K562 (cell line): Measurements from ENCODE around the gene SBDS. TPM values are rescaled to one million over a fixed set of nuclear protein-coding genes. Genes with fewer than 3 reads are reported as not detected.

Experiments
- CBX2 ChIP-seq: fragments of 200-600 bp; sonication (generic); IDR thresholded peaks from one replicate; pipeline ENCODE4 v1.6.1; 2012; ENCODE audit warnings: mild to moderate bottlenecking, low read length, inconsistent platforms; ENCODE audit not compliant: insufficient read depth, poor library complexity, severe bottlenecking
- CEBPG ChIP-seq, 3 experiments: fragments of 200-800 bp in 1 of 3; sonication (Bioruptor generic) in 1 of 3; sonication (generic) in 1 of 3; formaldehyde crosslinking in 1 of 3; IDR thresholded peaks in 2 of 3; conservative IDR thresholded peaks in 1 of 3; 2 replicates each; pipeline versions ENCODE4 v1.6.1 to v1.8.0; 2016 to 2022; ENCODE audit warnings: missing compliant biosample characterization in 2 of 3, missing genetic modification characterization in 2 of 3, mild to moderate bottlenecking in 1 of 3, missing genetic modification reagents in 1 of 3
- CSDE1 ChIP-seq, 2 experiments: fragments of 450-650 bp; IDR thresholded peaks; 2 replicates each; pipeline ENCODE4 v1.6.1; 2016; ENCODE audit warnings: mild to moderate bottlenecking in 1 of 2
- EHMT2 ChIP-seq: fragments of 450-650 bp; IDR thresholded peaks from 2 replicates; pipeline ENCODE4 v1.6.1; 2018; ENCODE audit warnings: antibody characterized with exemption
- ELF2 ChIP-seq: fragments of 250-450 bp; sonication (Bioruptor Pico); IDR thresholded peaks from 2 replicates; pipeline ENCODE4 v1.5.0; 2021; ENCODE audit warnings: mild to moderate bottlenecking
- GABPA ChIP-seq: fragments of 200-800 bp; sonication (Bioruptor generic); conservative IDR thresholded peaks from 2 replicates; pipeline ENCODE4 v1.6.1; 2016; ENCODE audit warnings: low read depth, missing genetic modification characterization, missing compliant biosample characterization
- MCM2 ChIP-seq: fragments of 450-650 bp; IDR thresholded peaks from 2 replicates; pipeline ENCODE4 v1.6.1; 2017; ENCODE audit warnings: low read depth, mild to moderate bottlenecking
- MYNN ChIP-seq, 2 experiments: sonication (generic); formaldehyde crosslinking in 1 of 2; IDR thresholded peaks; 2 replicates each; pipeline versions ENCODE4 v1.5.0 to v1.6.1; 2016 to 2020; ENCODE audit warnings: antibody characterized with exemption in 1 of 2, missing genetic modification reagents in 1 of 2
- NKRF ChIP-seq: fragments of 450-650 bp; IDR thresholded peaks from 2 replicates; pipeline ENCODE4 v1.6.1; 2016; ENCODE audit warnings: borderline replicate concordance
- RAD21 ChIP-seq, 2 experiments: fragments of 250-450 bp in 1 of 2; fragments of 450-650 bp in 1 of 2; sonication (Bioruptor Pico) in 1 of 2; formaldehyde crosslinking in 1 of 2; IDR thresholded peaks in 1 of 2; conservative IDR thresholded peaks in 1 of 2; 2 replicates each; pipeline versions ENCODE4 v1.4.0 to v1.8.0; 2020 to 2022; ENCODE audit warnings: mild to moderate bottlenecking in 2 of 2, moderate library complexity in 1 of 2
- RBBP5 ChIP-seq: fragments of 200-600 bp; sonication (generic); IDR thresholded peaks from 2 replicates; pipeline ENCODE4 v1.6.1; 2012; ENCODE audit warnings: borderline replicate concordance, mild to moderate bottlenecking, low read length, control low read depth, inconsistent platforms; ENCODE audit not compliant: insufficient read depth, poor library complexity, severe bottlenecking
- RBM14 ChIP-seq: fragments of 200-400 bp; formaldehyde crosslinking; IDR thresholded peaks from 2 replicates; pipeline ENCODE4 v1.6.1; 2018; ENCODE audit warnings: low read depth, mild to moderate bottlenecking, low read length, moderate library complexity, borderline replicate concordance; ENCODE audit not compliant: insufficient read depth
- RBM15 ChIP-seq: fragments of 200-400 bp; formaldehyde crosslinking; IDR thresholded peaks from 2 replicates; pipeline ENCODE4 v1.6.1; 2018; ENCODE audit warnings: mild to moderate bottlenecking, low read length, moderate library complexity; ENCODE audit not compliant: insufficient read depth
- RFX5 ChIP-seq: IDR thresholded peaks from 2 replicates; pipeline ENCODE4 v1.6.1; 2011; ENCODE audit warnings: low read depth, mild to moderate bottlenecking, improper control_type of control experiment, low read length
- SMARCE1 ChIP-seq: fragments of 450-650 bp; IDR thresholded peaks from 2 replicates; pipeline ENCODE4 v1.7.1; 2016; ENCODE audit warnings: mild to moderate bottlenecking
- SREBF1 ChIP-seq: fragments of 150-350 bp; IDR thresholded peaks from 2 replicates; pipeline ENCODE4 v1.6.1; 2014; ENCODE audit warnings: antibody characterized with exemption, low read depth, low read length, borderline replicate concordance
- ZFP91 ChIP-seq: sonication (generic); formaldehyde crosslinking; IDR thresholded peaks from 2 replicates; pipeline ENCODE4 v1.8.0; 2022; ENCODE audit warnings: mild to moderate bottlenecking, missing genetic modification reagents
- ZNF431 ChIP-seq: sonication (generic); formaldehyde crosslinking; IDR thresholded peaks from 2 replicates; pipeline ENCODE4 v1.8.0; 2022; ENCODE audit warnings: mild to moderate bottlenecking, missing genetic modification reagents
- polyA plus RNA-seq, 8 experiments: library from polyadenylated mRNA; depleted of rRNA in 4 of 8; stranded (reverse) in 5 of 8; unstranded in 3 of 8; fragments of >200 nt; fragmentation: Nextera tagmentation in 2 of 8; fragmentation: Illumina TruSeq in 1 of 8; extraction: Ambion mirVana in 2 of 8; extraction: Trizol in 1 of 8; gene quantifications; 2 replicates each; pipeline versions ENCODE4 v1.2.1 to v1.2.3, GENCODE V29; 2011 to 2014; ENCODE audit warnings: inconsistent platforms in 1 of 8, missing spikeins in 1 of 8
- total RNA-seq, 7 experiments: library from RNA; depleted of rRNA in 6 of 7; stranded (reverse); fragments of >200 nt in 6 of 7; fragmentation: Illumina TruSeq in 2 of 7; extraction: Trizol in 2 of 7; gene quantifications; 2 replicates each; pipeline versions ENCODE4 v1.2.1 to v1.2.3, GENCODE V29; 2011 to 2021; ENCODE audit warnings: low replicate concordance in 1 of 7
- TF ChIP-seq, protein P1 (sequence below): fragments of 150-350 bp; IDR thresholded peaks from 2 replicates; pipeline ENCODE4 v1.6.1; 2014; ENCODE audit warnings: low read depth, mild to moderate bottlenecking, low read length, borderline replicate concordance

The SBDS gene
- total and polyA plus RNA-seq, 9 of the 15 experiments (the other 6 are each of a cell fraction or from before 2014, with no cell fraction given), result 105 to 174 (median 117) TPM

DNA sequence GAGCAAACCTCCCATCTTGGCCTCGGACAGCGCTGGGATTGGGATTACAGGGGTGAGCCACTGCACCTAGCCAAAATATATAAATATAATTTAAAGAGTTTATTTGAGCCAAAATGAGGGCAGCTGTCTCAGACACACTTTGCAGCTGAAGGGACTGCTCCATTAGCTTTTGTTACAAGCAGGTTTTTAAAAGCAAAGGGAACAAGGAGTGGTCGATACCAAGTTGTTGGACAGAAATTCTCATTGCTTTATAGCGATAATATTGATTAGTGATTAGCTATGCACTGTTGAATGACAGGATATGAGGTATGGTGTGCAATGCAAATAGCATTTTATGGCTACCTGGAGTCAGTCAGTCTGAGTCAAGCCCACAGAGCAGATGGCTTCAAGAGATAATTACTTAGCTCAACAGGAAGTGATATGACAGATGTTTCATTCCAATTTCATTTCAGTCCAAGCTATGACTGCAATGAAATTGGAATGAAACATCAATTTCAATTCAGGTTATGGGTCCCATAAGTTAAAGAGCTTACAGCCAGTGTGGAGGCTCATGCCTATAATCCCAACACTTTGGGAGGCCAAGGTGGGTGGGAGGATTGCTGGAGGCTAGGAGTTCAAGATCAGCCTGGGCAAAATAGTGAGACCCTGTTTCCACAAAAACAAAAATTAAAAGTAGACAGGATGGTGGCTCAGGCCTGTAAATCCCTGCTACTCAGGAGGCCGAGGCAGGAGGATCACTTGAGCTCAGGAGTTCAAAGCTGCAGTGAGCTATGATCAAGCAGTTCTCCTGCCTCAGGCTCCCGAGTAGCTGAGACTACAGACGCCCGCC is 24.4 kb upstream of the SBDS start (continued):
- no peak for TF ChIP-seq CBX2
- TF ChIP-seq, protein P1, sequence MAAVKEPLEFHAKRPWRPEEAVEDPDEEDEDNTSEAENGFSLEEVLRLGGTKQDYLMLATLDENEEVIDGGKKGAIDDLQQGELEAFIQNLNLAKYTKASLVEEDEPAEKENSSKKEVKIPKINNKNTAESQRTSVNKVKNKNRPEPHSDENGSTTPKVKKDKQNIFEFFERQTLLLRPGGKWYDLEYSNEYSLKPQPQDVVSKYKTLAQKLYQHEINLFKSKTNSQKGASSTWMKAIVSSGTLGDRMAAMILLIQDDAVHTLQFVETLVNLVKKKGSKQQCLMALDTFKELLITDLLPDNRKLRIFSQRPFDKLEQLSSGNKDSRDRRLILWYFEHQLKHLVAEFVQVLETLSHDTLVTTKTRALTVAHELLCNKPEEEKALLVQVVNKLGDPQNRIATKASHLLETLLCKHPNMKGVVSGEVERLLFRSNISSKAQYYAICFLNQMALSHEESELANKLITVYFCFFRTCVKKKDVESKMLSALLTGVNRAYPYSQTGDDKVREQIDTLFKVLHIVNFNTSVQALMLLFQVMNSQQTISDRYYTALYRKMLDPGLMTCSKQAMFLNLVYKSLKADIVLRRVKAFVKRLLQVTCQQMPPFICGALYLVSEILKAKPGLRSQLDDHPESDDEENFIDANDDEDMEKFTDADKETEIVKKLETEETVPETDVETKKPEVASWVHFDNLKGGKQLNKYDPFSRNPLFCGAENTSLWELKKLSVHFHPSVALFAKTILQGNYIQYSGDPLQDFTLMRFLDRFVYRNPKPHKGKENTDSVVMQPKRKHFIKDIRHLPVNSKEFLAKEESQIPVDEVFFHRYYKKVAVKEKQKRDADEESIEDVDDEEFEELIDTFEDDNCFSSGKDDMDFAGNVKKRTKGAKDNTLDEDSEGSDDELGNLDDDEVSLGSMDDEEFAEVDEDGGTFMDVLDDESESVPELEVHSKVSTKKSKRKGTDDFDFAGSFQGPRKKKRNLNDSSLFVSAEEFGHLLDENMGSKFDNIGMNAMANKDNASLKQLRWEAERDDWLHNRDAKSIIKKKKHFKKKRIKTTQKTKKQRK, result no peak
- TF ChIP-seq RBM14, result no peak
- TF ChIP-seq ZNF431 (CRISPR knock-in tag), result no peak
- no peak for TF ChIP-seq MCM2
- no peak for TF ChIP-seq RBM15
- TF ChIP-seq ELF2 (CRISPR knock-in tag), result no peak
- no peak for TF ChIP-seq NKRF
- TF ChIP-seq CSDE1 (IDR thresholded peaks at IDR 0.05), result no peak
- peak; percentile 76 for TF ChIP-seq GABPA (tag)
- no peak for TF ChIP-seq EHMT2
- TF ChIP-seq SREBF1, result no peak
- no peak; a peak in 1 of 4 replicates for TF ChIP-seq RAD21 (CRISPR knock-in tag; conservative IDR thresholded peaks at IDR 0.05 in 1 of 2, IDR thresholded peaks at IDR 0.05 in 1 of 2)
- TF ChIP-seq MYNN (IDR thresholded peaks at IDR 0.05), result no peak
- TF ChIP-seq MYNN (CRISPR knock-in tag; IDR thresholded peaks at IDR 0.05), result no peak
- TF ChIP-seq ZFP91, result no peak
- TF ChIP-seq CEBPG (CRISPR knock-in tag; IDR thresholded peaks at IDR 0.05), result peak; percentile 65; the same call in 1 of the 2 replicates
- TF ChIP-seq CEBPG (tag; conservative IDR thresholded peaks at IDR 0.05 in 1 of 2, IDR thresholded peaks at IDR 0.05 in 1 of 2), result peak in 1 of 2 experiments; percentile 72; a peak in 2 of 4 replicates
- TF ChIP-seq SMARCE1, result peak; percentile 97
- no peak for TF ChIP-seq RBBP5
- no peak for TF ChIP-seq RFX5
